Measurements from ENCODE around the gene DLGAP1.

DLGAP1 gene

GRCh38 chr18:4385876-4386275 lies 69.2 kb downstream of the DLGAP1 start:
- Histone ChIP-seq H3K27me3 (ENCODE audit: control insufficient read depth, insufficient read depth, low read length) (no peaks in the 10 kb centered on the region), H3K36me3 (ENCODE audit: control insufficient read depth, insufficient read depth, low read length) (no peaks in the 10 kb centered on the region), H3K9me3 (ENCODE audit: control insufficient read depth, insufficient read depth, low read length) (no peaks in the 10 kb centered on the region), H3K9ac (ENCODE audit: low read depth, low read length) (no peak overlapping the region), H3K4me1 (ENCODE audit: control insufficient read depth, insufficient read depth, low read length) (no peaks in the 10 kb centered on the region), H3K4me3 (ENCODE audit: low read depth, low read length) (no peak overlapping the region), H3K27ac (ENCODE audit: low read depth, low read length) (no peak overlapping the region)

- no peaks in the 10 kb centered on the region for H3K27me3 ChIP-seq (ENCODE audit: control insufficient read depth, insufficient read depth, low read length)
- no peak overlapping the region for H3K27ac ChIP-seq (ENCODE audit: low read depth, low read length)
- H3K4me3 ChIP-seq (ENCODE audit: low read depth, low read length), result no peak overlapping the region
Measured at GRCh38 chr18:4384932-4385331, 70.2 kb downstream of the DLGAP1 start.

GRCh38 chr18:4374564-4374963 lies 80.5 kb downstream of the DLGAP1 start:
- H3K9me3 ChIP-seq (ENCODE audit: control insufficient read depth, insufficient read depth, low read length), result no peaks in the 10 kb centered on the region
- peaks cover 10% of the 10 kb centered on the region; the same call in 1 of the 2 replicates for H3K4me1 ChIP-seq (ENCODE audit: control insufficient read depth, insufficient read depth, low read length)
- no peak overlapping the region for H3K4me3 ChIP-seq (ENCODE audit: low read depth, low read length)
- H3K9ac ChIP-seq (ENCODE audit: low read depth, low read length), result no peak overlapping the region
- H3K27me3 ChIP-seq (ENCODE audit: control insufficient read depth, insufficient read depth, low read length), result no peaks in the 10 kb centered on the region
- H3K36me3 ChIP-seq (ENCODE audit: control insufficient read depth, insufficient read depth, low read length), result no peaks in the 10 kb centered on the region
- no peak overlapping the region for H3K27ac ChIP-seq (ENCODE audit: low read depth, low read length)

More at GRCh38 chr18:4384932-4385331, 70.2 kb downstream of the DLGAP1 start:
- no peaks in the 10 kb centered on the region for H3K4me1 ChIP-seq (ENCODE audit: control insufficient read depth, insufficient read depth, low read length)
- H3K36me3 ChIP-seq (ENCODE audit: control insufficient read depth, insufficient read depth, low read length), result no peaks in the 10 kb centered on the region
- H3K9ac ChIP-seq (ENCODE audit: low read depth, low read length), result no peak overlapping the region
- no peaks in the 10 kb centered on the region for H3K9me3 ChIP-seq (ENCODE audit: control insufficient read depth, insufficient read depth, low read length)

- Histone ChIP-seq H3K27ac (ENCODE audit: low read depth, low read length) (no peak overlapping the region), H3K4me1 (ENCODE audit: control insufficient read depth, insufficient read depth, low read length) (peaks cover 5% of the 10 kb centered on the region; the same call in 1 of the 2 replicates), H3K27me3 (ENCODE audit: control insufficient read depth, insufficient read depth, low read length) (no peaks in the 10 kb centered on the region), H3K9me3 (ENCODE audit: control insufficient read depth, insufficient read depth, low read length) (no peaks in the 10 kb centered on the region; the same call in 1 of the 2 replicates), H3K4me3 (ENCODE audit: low read depth, low read length) (no peak overlapping the region), H3K36me3 (ENCODE audit: control insufficient read depth, insufficient read depth, low read length) (no peaks in the 10 kb centered on the region), H3K9ac (ENCODE audit: low read depth, low read length) (no peak overlapping the region)
Measured at GRCh38 chr18:4369705-4370104, 85.4 kb downstream of the DLGAP1 start.

GRCh38 chr18:4360221-4360715 lies 94.8 kb downstream of the DLGAP1 start:
- no peaks in the 10 kb centered on the region for H3K36me3 ChIP-seq (ENCODE audit: control insufficient read depth, insufficient read depth, low read length)
- H3K9ac ChIP-seq (ENCODE audit: low read depth, low read length), result no peak overlapping the region
- H3K4me1 ChIP-seq (ENCODE audit: control insufficient read depth, insufficient read depth, low read length), result peaks cover 29% of the 10 kb centered on the region
- H3K27ac ChIP-seq (ENCODE audit: low read depth, low read length), result no peak overlapping the region
- no peaks in the 10 kb centered on the region for H3K27me3 ChIP-seq (ENCODE audit: control insufficient read depth, insufficient read depth, low read length)
- no peak overlapping the region for H3K4me3 ChIP-seq (ENCODE audit: low read depth, low read length)
- H3K9me3 ChIP-seq (ENCODE audit: control insufficient read depth, insufficient read depth, low read length), result no peaks in the 10 kb centered on the region; the same call in 1 of the 2 replicates

- no peak overlapping the region for H3K9ac ChIP-seq (ENCODE audit: low read depth, low read length)
- no peaks in the 10 kb centered on the region for H3K36me3 ChIP-seq (ENCODE audit: control insufficient read depth, insufficient read depth, low read length)
- H3K4me3 ChIP-seq (ENCODE audit: low read depth, low read length), result no peak overlapping the region
- peak overlapping the region; percentile 52 for H3K27ac ChIP-seq (ENCODE audit: low read depth, low read length)
- peaks cover 44% of the 10 kb centered on the region for H3K4me1 ChIP-seq (ENCODE audit: control insufficient read depth, insufficient read depth, low read length)
- no peaks in the 10 kb centered on the region for H3K9me3 ChIP-seq (ENCODE audit: control insufficient read depth, insufficient read depth, low read length)
- H3K27me3 ChIP-seq (ENCODE audit: control insufficient read depth, insufficient read depth, low read length), result no peaks in the 10 kb centered on the region
Measured at GRCh38 chr18:4358618-4359017, 96.5 kb downstream of the DLGAP1 start.

GRCh38 chr18:4357579-4357978 lies 97.5 kb downstream of the DLGAP1 start:
- Histone ChIP-seq H3K27me3 (ENCODE audit: control insufficient read depth, insufficient read depth, low read length) (no peaks in the 10 kb centered on the region), H3K36me3 (ENCODE audit: control insufficient read depth, insufficient read depth, low read length) (no peaks in the 10 kb centered on the region), H3K9ac (ENCODE audit: low read depth, low read length) (no peak overlapping the region)

GRCh38 chr18:4356929-4357328 lies 98.2 kb downstream of the DLGAP1 start:
- Histone ChIP-seq H3K9ac (ENCODE audit: low read depth, low read length) (no peak overlapping the region), H3K27ac (ENCODE audit: low read depth, low read length) (no peak overlapping the region), H3K4me1 (ENCODE audit: control insufficient read depth, insufficient read depth, low read length) (peaks cover 54% of the 10 kb centered on the region), H3K9me3 (ENCODE audit: control insufficient read depth, insufficient read depth, low read length) (no peaks in the 10 kb centered on the region), H3K27me3 (ENCODE audit: control insufficient read depth, insufficient read depth, low read length) (no peaks in the 10 kb centered on the region), H3K36me3 (ENCODE audit: control insufficient read depth, insufficient read depth, low read length) (no peaks in the 10 kb centered on the region), H3K4me3 (ENCODE audit: low read depth, low read length) (no peak overlapping the region)

More at GRCh38 chr18:4357579-4357978, 97.5 kb downstream of the DLGAP1 start:
- H3K4me3 ChIP-seq (ENCODE audit: low read depth, low read length), result no peak overlapping the region
- H3K4me1 ChIP-seq (ENCODE audit: control insufficient read depth, insufficient read depth, low read length), result peaks cover 50% of the 10 kb centered on the region
- H3K27ac ChIP-seq (ENCODE audit: low read depth, low read length), result peak overlapping the region; percentile 6
- H3K9me3 ChIP-seq (ENCODE audit: control insufficient read depth, insufficient read depth, low read length), result no peaks in the 10 kb centered on the region

GRCh38 chr18:4353853-4354418 lies 101.2 kb downstream of the DLGAP1 start:
- Histone ChIP-seq H3K36me3 (ENCODE audit: control insufficient read depth, insufficient read depth, low read length) (no peaks in the 10 kb centered on the region), H3K27me3 (ENCODE audit: control insufficient read depth, insufficient read depth, low read length) (no peaks in the 10 kb centered on the region), H3K9me3 (ENCODE audit: control insufficient read depth, insufficient read depth, low read length) (no peaks in the 10 kb centered on the region), H3K4me1 (ENCODE audit: control insufficient read depth, insufficient read depth, low read length) (peaks cover 48% of the 10 kb centered on the region), H3K9ac (ENCODE audit: low read depth, low read length) (no peak overlapping the region), H3K27ac (ENCODE audit: low read depth, low read length) (peak overlapping the region; percentile 10), H3K4me3 (ENCODE audit: low read depth, low read length) (no peak overlapping the region)

- Histone ChIP-seq H3K4me1 (ENCODE audit: control insufficient read depth, insufficient read depth, low read length) (peaks cover 38% of the 10 kb centered on the region), H3K27me3 (ENCODE audit: control insufficient read depth, insufficient read depth, low read length) (no peaks in the 10 kb centered on the region), H3K4me3 (ENCODE audit: low read depth, low read length) (no peak overlapping the region; the same call in 1 of the 2 replicates), H3K9me3 (ENCODE audit: control insufficient read depth, insufficient read depth, low read length) (no peaks in the 10 kb centered on the region), H3K9ac (ENCODE audit: low read depth, low read length) (no peak overlapping the region), H3K27ac (ENCODE audit: low read depth, low read length) (peak overlapping the region; percentile 74), H3K36me3 (ENCODE audit: control insufficient read depth, insufficient read depth, low read length) (no peaks in the 10 kb centered on the region)
Measured at GRCh38 chr18:4352746-4353551, 102.2 kb downstream of the DLGAP1 start.

- no peak overlapping the region for H3K27ac ChIP-seq (ENCODE audit: low read depth, low read length)
- no peak overlapping the region for H3K9ac ChIP-seq (ENCODE audit: low read depth, low read length)
- H3K27me3 ChIP-seq (ENCODE audit: control insufficient read depth, insufficient read depth, low read length), result no peaks in the 10 kb centered on the region
- H3K9me3 ChIP-seq (ENCODE audit: control insufficient read depth, insufficient read depth, low read length), result no peaks in the 10 kb centered on the region
- peaks cover 33% of the 10 kb centered on the region for H3K4me1 ChIP-seq (ENCODE audit: control insufficient read depth, insufficient read depth, low read length)
- H3K4me3 ChIP-seq (ENCODE audit: low read depth, low read length), result no peak overlapping the region
- no peaks in the 10 kb centered on the region for H3K36me3 ChIP-seq (ENCODE audit: control insufficient read depth, insufficient read depth, low read length)
Measured at GRCh38 chr18:4351005-4351404, 104.1 kb downstream of the DLGAP1 start.

All from HUES48 (cell line).